ENCODE results near the gene SLC25A53. TPM values are rescaled to one million over a fixed set of nuclear protein-coding genes. Genes with fewer than 3 reads are reported as not detected.
A peak's percentile ranks its signal among the peaks of the same experiment; 100 is the strongest.
"Not testable (repeated sequence)": the region's sequence is repeated elsewhere in the genome, so short reads cannot be mapped to it uniquely, and the experiment has no call there.

The SLC25A53 gene
- total and polyA plus RNA-seq, 10 of the 15 experiments (the other 5 are each of a cell fraction or from before 2014, with no cell fraction given), result 4.1 to 11.4 (median 7.6) TPM

- H3K4me2 ChIP-seq (ENCODE audit: control insufficient read depth, insufficient read depth); H4K20me1 ChIP-seq (ENCODE audit: control insufficient read depth, insufficient read depth); H3K27me3 ChIP-seq (replicated peaks in 1 of 2; ENCODE audit: control insufficient read depth in 2 of 2, insufficient read depth in 2 of 2, low read length in 1 of 2); H3K9ac ChIP-seq (ENCODE audit: control insufficient read depth, insufficient read depth, low read length); FAIRE-seq; H3K4me3 ChIP-seq; DNase-seq (ENCODE audit: low read depth, low spot score); H3K36me3 ChIP-seq (ENCODE audit: control insufficient read depth in 2 of 2, insufficient read depth in 2 of 2, low read length in 1 of 2); CTCF ChIA-PET; H3K9me3 ChIP-seq (replicated peaks; ENCODE audit: control insufficient read depth, insufficient read depth, low read length); intact Hi-C loops (cut with micrococcal nuclease; ENCODE audit: unreplicated experiment); H3K79me2 ChIP-seq (ENCODE audit: control insufficient read depth, insufficient read depth, low read length); POLR2A ChIA-PET; BruUV-seq (replicated peaks); H2AFZ ChIP-seq (ENCODE audit: control insufficient read depth, low read depth, low read length); in situ Hi-C loops (cut with MboI); H3K27ac ChIP-seq (ENCODE audit: control insufficient read depth, insufficient read depth); RAD21 ChIA-PET (ENCODE audit: unreplicated experiment); H3K4me1 ChIP-seq (ENCODE audit: control insufficient read depth, insufficient read depth, low read length); SMC1A ChIA-PET (ENCODE audit: uncharacterized antibody, unreplicated experiment): not testable (repeated sequence)
- ATAC-seq, result peak; percentile 100
- no CpG with 5 or more reads among the region's 46 CpGs for WGBS (ENCODE audit: insufficient coverage, insufficient replicate concordance, low lambda C conversion rate, missing lambda C conversion rate)
Observed at GRCh38 chrX:104075778-104076445, 80.9 kb downstream of the SLC25A53 start, which contains the start of gene TMSB15C. Gene TMSB15C, minus strand, starts transcription at chrX:104076236.

GRCh38 chrX:104062636-104063035 lies 94.2 kb downstream of the SLC25A53 start:
- POLR2A ChIA-PET; H3K4me3 ChIP-seq; RAD21 ChIA-PET (ENCODE audit: unreplicated experiment); H3K27ac ChIP-seq (ENCODE audit: control insufficient read depth, insufficient read depth); SMC1A ChIA-PET (ENCODE audit: uncharacterized antibody, unreplicated experiment); H3K4me2 ChIP-seq (ENCODE audit: control insufficient read depth, insufficient read depth); H4K20me1 ChIP-seq (ENCODE audit: control insufficient read depth, insufficient read depth); FAIRE-seq; H3K27me3 ChIP-seq (replicated peaks in 1 of 2; ENCODE audit: control insufficient read depth in 2 of 2, insufficient read depth in 2 of 2, low read length in 1 of 2); DNase-seq (ENCODE audit: low read depth, low spot score); BruUV-seq (replicated peaks); H3K36me3 ChIP-seq (ENCODE audit: control insufficient read depth in 2 of 2, insufficient read depth in 2 of 2, low read length in 1 of 2); H3K79me2 ChIP-seq (ENCODE audit: control insufficient read depth, insufficient read depth, low read length); in situ Hi-C loops (cut with MboI); intact Hi-C loops (cut with micrococcal nuclease; ENCODE audit: unreplicated experiment); H2AFZ ChIP-seq (ENCODE audit: control insufficient read depth, low read depth, low read length); H3K4me1 ChIP-seq (ENCODE audit: control insufficient read depth, insufficient read depth, low read length); H3K9me3 ChIP-seq (replicated peaks; ENCODE audit: control insufficient read depth, insufficient read depth, low read length); ATAC-seq; H3K9ac ChIP-seq (ENCODE audit: control insufficient read depth, insufficient read depth, low read length); CTCF ChIA-PET: not testable (repeated sequence)
- 88% methylated on average over 9 of the region's 18 CpGs for WGBS (ENCODE audit: insufficient coverage, insufficient replicate concordance, low lambda C conversion rate, missing lambda C conversion rate)

GRCh38 chrX:104054956-104055355 lies 101.9 kb downstream of the SLC25A53 start:
- H3K79me2 ChIP-seq (ENCODE audit: control insufficient read depth, insufficient read depth, low read length); ATAC-seq; H3K4me3 ChIP-seq; SMC1A ChIA-PET (ENCODE audit: uncharacterized antibody, unreplicated experiment); H3K27ac ChIP-seq (ENCODE audit: control insufficient read depth, insufficient read depth); H3K9me3 ChIP-seq (replicated peaks; ENCODE audit: control insufficient read depth, insufficient read depth, low read length); H3K4me1 ChIP-seq (ENCODE audit: control insufficient read depth, insufficient read depth, low read length); H3K4me2 ChIP-seq (ENCODE audit: control insufficient read depth, insufficient read depth); FAIRE-seq; POLR2A ChIA-PET; DNase-seq (ENCODE audit: low read depth, low spot score); H2AFZ ChIP-seq (ENCODE audit: control insufficient read depth, low read depth, low read length); H3K27me3 ChIP-seq (replicated peaks in 1 of 2; ENCODE audit: control insufficient read depth in 2 of 2, insufficient read depth in 2 of 2, low read length in 1 of 2); RAD21 ChIA-PET (ENCODE audit: unreplicated experiment); H3K36me3 ChIP-seq (ENCODE audit: control insufficient read depth in 2 of 2, insufficient read depth in 2 of 2, low read length in 1 of 2); H4K20me1 ChIP-seq (ENCODE audit: control insufficient read depth, insufficient read depth); BruUV-seq (replicated peaks); intact Hi-C loops (cut with micrococcal nuclease; ENCODE audit: unreplicated experiment); CTCF ChIA-PET; H3K9ac ChIP-seq (ENCODE audit: control insufficient read depth, insufficient read depth, low read length); in situ Hi-C loops (cut with MboI): not testable (repeated sequence)
- no CpG with 5 or more reads among the region's 13 CpGs for WGBS (ENCODE audit: insufficient coverage, insufficient replicate concordance, low lambda C conversion rate, missing lambda C conversion rate)

Other genes starting within 250 kb of the SLC25A53 start
- gene TMSB15B, start 194.4 kb downstream of the SLC25A53 start, total RNA-seq (2014; rRNA removed), result 10.4 and 12.2 TPM in 2 replicates
- 8.8 and 10.0 TPM in 2 replicates for gene TMSB15B, start 194.4 kb downstream of the SLC25A53 start, total RNA-seq (2014; rRNA removed; fragmentation: Illumina TruSeq; extraction: Trizol)
- 10.3 and 13.9 TPM in 2 replicates for gene TMSB15B, start 194.4 kb downstream of the SLC25A53 start, total RNA-seq (2021)
- gene TMSB15B, start 194.4 kb downstream of the SLC25A53 start, polyA plus RNA-seq (2011; rRNA removed), result 22.4 and 27.2 TPM in 2 replicates
- gene TMSB15B, start 194.4 kb downstream of the SLC25A53 start, polyA plus RNA-seq (2014; fragmentation: Illumina TruSeq; extraction: Trizol), result 12.2 and 16.1 TPM in 2 replicates
- 10 to 100 TPM; 38.6 to 45.2 TPM for gene TMSB15B, start 194.4 kb downstream of the SLC25A53 start, polyA plus RNA-seq (2014; fragmentation: Nextera tagmentation; extraction: Ambion mirVana)
- gene TMSB15B, start 194.4 kb downstream of the SLC25A53 start, polyA plus RNA-seq (2014; rRNA removed), result 9.9 and 10.0 TPM in 2 replicates
- 10 to 100 TPM; 27.5 to 35.2 TPM for gene TMSB15B, start 194.4 kb downstream of the SLC25A53 start, polyA plus RNA-seq (2016; fragmentation: Nextera tagmentation; extraction: Ambion mirVana)
- not detected in 2 replicates for gene H2BW1, start 143.3 kb downstream of the SLC25A53 start, total RNA-seq (2014; rRNA removed)
- not detected in 2 replicates for gene H2BW1, start 143.3 kb downstream of the SLC25A53 start, total RNA-seq (2014; rRNA removed; fragmentation: Illumina TruSeq; extraction: Trizol)
- not detected in 2 replicates for gene H2BW1, start 143.3 kb downstream of the SLC25A53 start, total RNA-seq (2021)
- gene H2BW1, start 143.3 kb downstream of the SLC25A53 start, polyA plus RNA-seq (2011; rRNA removed), result not detected in 2 replicates
- gene H2BW1, start 143.3 kb downstream of the SLC25A53 start, polyA plus RNA-seq (2014; fragmentation: Illumina TruSeq; extraction: Trizol), result not detected in 2 replicates
- not detected for gene H2BW1, start 143.3 kb downstream of the SLC25A53 start, polyA plus RNA-seq (2014; fragmentation: Nextera tagmentation; extraction: Ambion mirVana)
- not detected in 2 replicates for gene H2BW1, start 143.3 kb downstream of the SLC25A53 start, polyA plus RNA-seq (2014; rRNA removed)
- not detected for gene H2BW1, start 143.3 kb downstream of the SLC25A53 start, polyA plus RNA-seq (2016; fragmentation: Nextera tagmentation; extraction: Ambion mirVana)
- gene H2BW2, start 117.1 kb downstream of the SLC25A53 start, total RNA-seq (2014; rRNA removed), result not detected in 2 replicates
- not detected in 2 replicates for gene H2BW2, start 117.1 kb downstream of the SLC25A53 start, total RNA-seq (2014; rRNA removed; fragmentation: Illumina TruSeq; extraction: Trizol)
- gene H2BW2, start 117.1 kb downstream of the SLC25A53 start, total RNA-seq (2021), result not detected in 2 replicates
- not detected in 2 replicates for gene H2BW2, start 117.1 kb downstream of the SLC25A53 start, polyA plus RNA-seq (2011; rRNA removed)
- gene H2BW2, start 117.1 kb downstream of the SLC25A53 start, polyA plus RNA-seq (2014; fragmentation: Illumina TruSeq; extraction: Trizol), result not detected in 2 replicates
- not detected for gene H2BW2, start 117.1 kb downstream of the SLC25A53 start, polyA plus RNA-seq (2014; fragmentation: Nextera tagmentation; extraction: Ambion mirVana)
- gene H2BW2, start 117.1 kb downstream of the SLC25A53 start, polyA plus RNA-seq (2014; rRNA removed), result not detected in 2 replicates
- gene H2BW2, start 117.1 kb downstream of the SLC25A53 start, polyA plus RNA-seq (2016; fragmentation: Nextera tagmentation; extraction: Ambion mirVana), result not detected
- gene TMSB15C, start 80.8 kb downstream of the SLC25A53 start, total RNA-seq (2014; rRNA removed), result 5.5 and 10.6 TPM in 2 replicates
- 8.4 and 8.7 TPM in 2 replicates for gene TMSB15C, start 80.8 kb downstream of the SLC25A53 start, total RNA-seq (2014; rRNA removed; fragmentation: Illumina TruSeq; extraction: Trizol)
- 3.9 and 5.6 TPM in 2 replicates for gene TMSB15C, start 80.8 kb downstream of the SLC25A53 start, total RNA-seq (2021)
- 10.1 and 14.0 TPM in 2 replicates for gene TMSB15C, start 80.8 kb downstream of the SLC25A53 start, polyA plus RNA-seq (2011; rRNA removed)
- gene TMSB15C, start 80.8 kb downstream of the SLC25A53 start, polyA plus RNA-seq (2014; fragmentation: Illumina TruSeq; extraction: Trizol), result 7.1 and 13.4 TPM in 2 replicates
- 1 to 10 TPM; 1.1 to 2.5 TPM for gene TMSB15C, start 80.8 kb downstream of the SLC25A53 start, polyA plus RNA-seq (2014; fragmentation: Nextera tagmentation; extraction: Ambion mirVana)
- gene TMSB15C, start 80.8 kb downstream of the SLC25A53 start, polyA plus RNA-seq (2014; rRNA removed), result 4.8 and 5.1 TPM in 2 replicates
- gene TMSB15C, start 80.8 kb downstream of the SLC25A53 start, polyA plus RNA-seq (2016; fragmentation: Nextera tagmentation; extraction: Ambion mirVana), result 1 to 10 TPM in 1 of 2 experiments, under 1 TPM in 1; 0.69 to 1.2 TPM
- 2.0 and 3.5 TPM in 2 replicates for gene ZCCHC18, start 44.5 kb downstream of the SLC25A53 start, total RNA-seq (2014; rRNA removed)
- gene ZCCHC18, start 44.5 kb downstream of the SLC25A53 start, total RNA-seq (2014; rRNA removed; fragmentation: Illumina TruSeq; extraction: Trizol), result 1.7 and 3.8 TPM in 2 replicates
- gene ZCCHC18, start 44.5 kb downstream of the SLC25A53 start, total RNA-seq (2021), result 1.7 and 2.6 TPM in 2 replicates
- gene ZCCHC18, start 44.5 kb downstream of the SLC25A53 start, polyA plus RNA-seq (2011; rRNA removed), result 2.6 and 3.0 TPM in 2 replicates
- 3.0 and 4.2 TPM in 2 replicates for gene ZCCHC18, start 44.5 kb downstream of the SLC25A53 start, polyA plus RNA-seq (2014; fragmentation: Illumina TruSeq; extraction: Trizol)
- gene ZCCHC18, start 44.5 kb downstream of the SLC25A53 start, polyA plus RNA-seq (2014; fragmentation: Nextera tagmentation; extraction: Ambion mirVana), result 1 to 10 TPM; 1.0 to 1.7 TPM
- gene ZCCHC18, start 44.5 kb downstream of the SLC25A53 start, polyA plus RNA-seq (2014; rRNA removed), result 3.1 and 3.6 TPM in 2 replicates
- gene ZCCHC18, start 44.5 kb downstream of the SLC25A53 start, polyA plus RNA-seq (2016; fragmentation: Nextera tagmentation; extraction: Ambion mirVana), result 1 to 10 TPM; 2.1 to 2.6 TPM
- 9.3 and 12.6 TPM in 2 replicates for gene FAM199X, start 9.4 kb upstream of the SLC25A53 start, total RNA-seq (2014; rRNA removed)
- 9.1 and 9.4 TPM in 2 replicates for gene FAM199X, start 9.4 kb upstream of the SLC25A53 start, total RNA-seq (2014; rRNA removed; fragmentation: Illumina TruSeq; extraction: Trizol)
- 9.6 and 9.9 TPM in 2 replicates for gene FAM199X, start 9.4 kb upstream of the SLC25A53 start, total RNA-seq (2021)
- gene FAM199X, start 9.4 kb upstream of the SLC25A53 start, polyA plus RNA-seq (2011; rRNA removed), result 8.9 and 14.8 TPM in 2 replicates
- gene FAM199X, start 9.4 kb upstream of the SLC25A53 start, polyA plus RNA-seq (2014; fragmentation: Illumina TruSeq; extraction: Trizol), result 8.6 and 10.4 TPM in 2 replicates
- 1 to 10 TPM; 2.4 to 2.7 TPM for gene FAM199X, start 9.4 kb upstream of the SLC25A53 start, polyA plus RNA-seq (2014; fragmentation: Nextera tagmentation; extraction: Ambion mirVana)
- gene FAM199X, start 9.4 kb upstream of the SLC25A53 start, polyA plus RNA-seq (2014; rRNA removed), result 5.9 and 7.3 TPM in 2 replicates
- 10 to 100 TPM in 1 of 2 experiments, 1 to 10 TPM in 1; 9.7 to 10.9 TPM for gene FAM199X, start 9.4 kb upstream of the SLC25A53 start, polyA plus RNA-seq (2016; fragmentation: Nextera tagmentation; extraction: Ambion mirVana)
- not detected in 2 replicates for gene ESX1, start 97.9 kb upstream of the SLC25A53 start, total RNA-seq (2014; rRNA removed)
- not detected in 2 replicates for gene ESX1, start 97.9 kb upstream of the SLC25A53 start, total RNA-seq (2014; rRNA removed; fragmentation: Illumina TruSeq; extraction: Trizol)
- gene ESX1, start 97.9 kb upstream of the SLC25A53 start, total RNA-seq (2021), result not detected in 2 replicates
- gene ESX1, start 97.9 kb upstream of the SLC25A53 start, polyA plus RNA-seq (2011; rRNA removed), result not detected in 2 replicates
- gene ESX1, start 97.9 kb upstream of the SLC25A53 start, polyA plus RNA-seq (2014; fragmentation: Illumina TruSeq; extraction: Trizol), result not detected in 2 replicates
- not detected for gene ESX1, start 97.9 kb upstream of the SLC25A53 start, polyA plus RNA-seq (2014; fragmentation: Nextera tagmentation; extraction: Ambion mirVana)
- not detected in 2 replicates for gene ESX1, start 97.9 kb upstream of the SLC25A53 start, polyA plus RNA-seq (2014; rRNA removed)
- gene ESX1, start 97.9 kb upstream of the SLC25A53 start, polyA plus RNA-seq (2016; fragmentation: Nextera tagmentation; extraction: Ambion mirVana), result not detected

Data from GM12878 (cell line).